AG04449 (cell line): Measurements from ENCODE around the gene VPS13D.

Experiments
- CTCF ChIA-PET: fragments of 350-600 bp; formaldehyde crosslinking; extraction: SDS; loops from one replicate; lab custom pipeline; 2021; ENCODE audit warnings: antibody characterized with exemption; lab: Yijun Ruan, JAX
- POLR2A ChIA-PET: fragments of 400-600, 350-600 bp; formaldehyde crosslinking; extraction: SDS; loops from one replicate; lab custom pipeline; 2020; ENCODE audit warnings: antibody characterized with exemption, inconsistent platforms; lab: Yijun Ruan, JAX
- DNase-seq: peaks from one replicate; pipeline ENCODE4 v3.0.0-alpha.2; 2010; ENCODE audit warnings: low read depth, low spot score
- H3K4me3 ChIP-seq: 2 replicates; pipeline ENCODE4 v1.5.1; 2011; ENCODE audit warnings: low read depth, mild to moderate bottlenecking, control low read depth, low read length
- TF ChIP-seq, protein P1 (sequence below): IDR thresholded peaks from one replicate; pipeline ENCODE4 v1.5.1; 2011; ENCODE audit warnings: mild to moderate bottlenecking, moderate library complexity, low read length, control low read depth, inconsistent platforms; ENCODE audit not compliant: insufficient read depth; ENCODE audit errors: missing control alignments

Gene VPS13D

DNA sequence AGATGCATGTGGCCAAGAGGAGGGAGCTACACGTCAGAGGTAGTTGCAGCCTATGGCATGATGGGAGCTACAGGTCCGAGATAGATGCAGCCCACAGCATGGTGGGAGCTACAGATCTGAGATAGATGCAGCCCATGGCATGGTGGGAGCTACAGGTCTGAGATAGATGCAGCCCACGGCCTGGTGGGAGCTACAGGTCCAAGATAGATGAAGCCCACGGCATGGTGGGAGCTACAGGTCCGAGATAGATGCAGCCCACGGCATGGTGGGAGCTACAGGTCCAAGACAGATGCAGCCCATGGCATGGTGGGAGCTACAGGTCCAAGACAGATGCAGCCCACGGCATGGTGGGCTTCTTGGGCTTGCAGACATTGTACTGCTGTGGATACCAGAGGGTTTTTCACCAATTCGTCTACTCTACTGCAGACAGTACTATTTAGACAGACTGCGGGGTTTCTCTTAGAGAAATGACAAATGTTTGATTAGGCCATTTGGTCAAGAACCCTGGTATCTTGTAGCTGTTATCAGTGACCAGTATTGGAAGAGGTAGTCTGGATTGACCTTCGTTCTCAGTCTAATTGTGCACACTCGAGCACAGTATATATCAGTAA lies 260.8 kb downstream of the VPS13D start:
- POLR2A ChIA-PET: no interaction called here
- TF ChIP-seq, protein P1, sequence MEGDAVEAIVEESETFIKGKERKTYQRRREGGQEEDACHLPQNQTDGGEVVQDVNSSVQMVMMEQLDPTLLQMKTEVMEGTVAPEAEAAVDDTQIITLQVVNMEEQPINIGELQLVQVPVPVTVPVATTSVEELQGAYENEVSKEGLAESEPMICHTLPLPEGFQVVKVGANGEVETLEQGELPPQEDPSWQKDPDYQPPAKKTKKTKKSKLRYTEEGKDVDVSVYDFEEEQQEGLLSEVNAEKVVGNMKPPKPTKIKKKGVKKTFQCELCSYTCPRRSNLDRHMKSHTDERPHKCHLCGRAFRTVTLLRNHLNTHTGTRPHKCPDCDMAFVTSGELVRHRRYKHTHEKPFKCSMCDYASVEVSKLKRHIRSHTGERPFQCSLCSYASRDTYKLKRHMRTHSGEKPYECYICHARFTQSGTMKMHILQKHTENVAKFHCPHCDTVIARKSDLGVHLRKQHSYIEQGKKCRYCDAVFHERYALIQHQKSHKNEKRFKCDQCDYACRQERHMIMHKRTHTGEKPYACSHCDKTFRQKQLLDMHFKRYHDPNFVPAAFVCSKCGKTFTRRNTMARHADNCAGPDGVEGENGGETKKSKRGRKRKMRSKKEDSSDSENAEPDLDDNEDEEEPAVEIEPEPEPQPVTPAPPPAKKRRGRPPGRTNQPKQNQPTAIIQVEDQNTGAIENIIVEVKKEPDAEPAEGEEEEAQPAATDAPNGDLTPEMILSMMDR: no peak
- no peak overlapping the region for H3K4me3 ChIP-seq
- no peak for DNase-seq
- CTCF ChIA-PET: interaction anchor here (1.4 kb wide), 1 partner anchor 130 kb away, joined by 3 read pairs; no protein-coding TSS in a partner anchor

DNA sequence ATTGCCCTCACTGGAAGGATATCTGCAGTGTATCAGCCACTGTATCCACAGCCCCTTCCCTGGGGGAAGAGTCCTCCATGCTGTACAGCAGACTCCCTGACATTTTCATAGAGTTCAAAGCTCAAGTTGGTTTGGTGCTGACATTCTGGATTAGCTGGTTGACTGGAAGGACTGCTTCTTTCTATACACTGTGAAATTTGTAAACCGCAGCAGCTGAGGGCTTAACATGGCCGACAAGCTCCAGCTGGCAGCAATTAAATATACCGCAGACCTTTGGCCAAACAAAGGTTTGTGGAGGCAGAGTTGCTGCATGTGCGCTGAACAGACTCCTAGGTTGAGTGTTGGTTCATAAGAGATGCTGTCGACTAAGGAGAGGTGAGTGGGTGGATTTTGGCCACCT lies 261.8 kb downstream of the VPS13D start:
- TF ChIP-seq, protein P1: no peak
- ChIA-PET POLR2A (no interaction called here), CTCF (no interaction called here)
- DNase-seq: peak; percentile 36
- no peak overlapping the region for H3K4me3 ChIP-seq

DNA sequence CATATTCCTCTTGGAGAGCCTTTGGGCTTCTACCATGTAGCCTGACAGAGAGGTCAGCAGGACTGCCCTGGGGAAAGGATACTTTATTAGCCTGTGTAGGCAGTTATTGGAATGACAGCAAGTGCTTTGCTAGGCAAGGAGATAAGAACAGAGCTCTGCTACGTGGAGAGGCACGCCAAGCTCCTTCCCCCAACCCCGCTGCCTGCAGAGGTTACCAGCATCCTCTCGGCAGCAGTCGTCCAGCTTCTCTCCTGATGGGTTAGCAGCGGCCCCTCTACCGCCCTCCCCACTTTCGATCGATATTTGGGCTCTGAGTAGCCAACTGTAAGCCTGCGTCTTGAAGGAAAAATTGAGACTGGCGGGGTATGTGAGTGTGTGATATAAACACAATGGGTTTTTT lies 265.9 kb downstream of the VPS13D start:
- CTCF ChIA-PET: interaction anchor here (1.5 kb wide), 1 partner anchor 15 kb away, joined by 4 read pairs; no protein-coding TSS in a partner anchor
- no peak overlapping the region for H3K4me3 ChIP-seq
- TF ChIP-seq, protein P1: no peak
- POLR2A ChIA-PET: no interaction called here
- DNase-seq: no peak

DNA sequence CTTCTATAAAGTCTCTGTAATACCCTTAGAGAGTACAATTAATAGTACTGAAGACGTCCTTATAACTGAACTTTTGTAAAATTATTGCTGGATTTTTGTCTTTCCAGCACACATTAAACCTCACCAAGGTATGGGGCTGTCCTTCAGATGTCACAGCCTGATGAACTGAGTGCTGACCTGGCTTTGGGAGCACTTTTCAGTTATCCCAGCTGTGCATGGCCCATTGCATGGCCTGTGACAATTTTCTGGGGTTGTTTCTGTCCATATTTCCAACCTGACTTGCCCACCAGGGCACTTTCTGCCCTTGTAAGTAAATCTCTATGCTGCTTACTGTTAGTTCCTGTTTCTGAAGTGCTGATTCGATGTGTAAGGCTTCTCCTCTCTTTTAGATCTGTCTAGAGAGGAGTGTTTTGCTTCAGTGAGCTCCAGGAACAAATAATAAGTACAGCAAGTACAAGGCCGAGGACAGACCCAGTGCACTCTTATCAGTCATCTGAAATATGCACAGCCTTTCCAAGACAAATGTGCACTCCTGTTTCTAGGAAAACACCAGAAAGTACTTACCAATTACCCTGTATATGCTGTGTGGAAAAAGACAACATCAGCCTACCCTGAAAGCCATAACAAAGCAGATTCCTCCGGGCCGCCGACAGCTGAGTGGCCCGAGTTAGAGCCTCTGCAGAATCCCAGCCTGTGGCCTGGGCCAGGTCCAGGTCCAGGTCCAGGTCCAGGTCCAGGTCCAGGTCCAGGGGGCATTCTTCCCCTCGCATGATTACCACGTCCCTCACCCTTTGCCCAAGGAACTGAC lies 266.5 kb downstream of the VPS13D start:
- no peak overlapping the region for H3K4me3 ChIP-seq
- CTCF ChIA-PET: no interaction called here
- DNase-seq: no peak
- POLR2A ChIA-PET: no interaction called here
- TF ChIP-seq, protein P1: no peak

DNA sequence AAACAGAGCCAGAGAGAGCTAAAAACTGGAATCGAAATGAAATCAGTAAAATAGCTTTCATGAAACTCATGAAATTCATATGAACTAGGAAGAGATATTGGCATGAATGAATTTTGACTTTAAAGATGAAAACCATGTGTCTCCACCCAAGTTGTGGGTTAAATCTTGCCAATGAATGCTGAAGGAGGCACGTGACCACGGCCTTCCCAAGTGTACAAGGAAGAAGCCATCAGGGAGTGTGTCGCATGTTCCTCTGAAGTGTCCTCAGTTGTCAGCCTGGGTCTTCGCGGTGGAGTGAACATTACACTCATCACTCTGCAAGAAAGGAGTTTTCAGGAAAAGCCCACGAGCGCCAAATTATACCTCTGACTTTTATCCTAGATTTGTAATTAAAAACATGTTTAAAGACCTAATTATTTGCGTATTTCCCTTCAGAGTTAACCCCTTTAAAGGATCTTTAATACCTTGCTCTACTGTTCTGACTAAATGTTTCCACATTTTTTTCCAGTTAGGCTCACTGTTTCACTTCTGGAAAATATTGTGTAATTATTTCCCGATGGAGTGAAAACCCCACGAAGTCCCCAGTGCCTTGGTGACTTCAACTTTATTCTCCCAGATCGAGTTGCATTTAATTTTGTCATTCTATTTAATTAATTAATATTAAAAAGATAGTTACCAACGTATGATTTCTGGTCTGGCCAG lies 269.9 kb downstream of the VPS13D start:
- DNase-seq: no peak
- TF ChIP-seq, protein P1: no peak
- ChIA-PET CTCF (interaction anchor here (1.5 kb wide), 1 partner anchor 124 kb away, joined by 5 read pairs; no protein-coding TSS in a partner anchor), POLR2A (no interaction called here)
- no peak overlapping the region for H3K4me3 ChIP-seq
